MG63 (cell line): ENCODE results near the gene FAAP20. TPM values are rescaled to one million over a fixed set of nuclear protein-coding genes. Genes with fewer than 3 reads are reported as not detected.
A peak's percentile ranks its signal among the peaks of the same experiment; 100 is the strongest.

Experiments
- DNase-seq: peaks from one replicate; pipeline ENCODE4 v3.0.0-alpha.2; 2020
- H3K27me3 ChIP-seq: fragments of 250-450 bp; sonication (Bioruptor Pico); 2 replicates; pipeline ENCODE4 v1.5.1; 2020; ENCODE audit warnings: mild to moderate bottlenecking, moderate library complexity
- H3K36me3 ChIP-seq: fragments of 250-450 bp; sonication (Bioruptor Pico); 2 replicates; pipeline ENCODE4 v1.5.1; 2020; ENCODE audit warnings: mild to moderate bottlenecking, moderate library complexity
- H3K4me3 ChIP-seq: fragments of 250-450 bp; sonication (Bioruptor Pico); 2 replicates; pipeline ENCODE4 v1.5.1; 2020; ENCODE audit warnings: mild to moderate bottlenecking, moderate library complexity
- H3K9me3 ChIP-seq: fragments of 250-450 bp; sonication (Bioruptor Pico); 2 replicates; pipeline ENCODE4 v1.5.1; 2020; ENCODE audit warnings: mild to moderate bottlenecking, moderate library complexity
- total RNA-seq: library from RNA; depleted of rRNA; stranded (reverse); fragments of >200 nt; shearing (Covaris generic); gene quantifications from 2 replicates; pipeline ENCODE4 v1.2.3, GENCODE V29; 2014; ENCODE audit warnings: low replicate concordance; rRNA removed

The FAAP20 gene, protein sequence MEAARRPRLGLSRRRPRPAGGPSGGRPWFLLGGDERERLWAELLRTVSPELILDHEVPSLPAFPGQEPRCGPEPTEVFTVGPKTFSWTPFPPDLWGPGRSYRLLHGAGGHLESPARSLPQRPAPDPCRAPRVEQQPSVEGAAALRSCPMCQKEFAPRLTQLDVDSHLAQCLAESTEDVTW
- total RNA-seq: 30.4 and 75.0 TPM in 2 replicates

DNA sequence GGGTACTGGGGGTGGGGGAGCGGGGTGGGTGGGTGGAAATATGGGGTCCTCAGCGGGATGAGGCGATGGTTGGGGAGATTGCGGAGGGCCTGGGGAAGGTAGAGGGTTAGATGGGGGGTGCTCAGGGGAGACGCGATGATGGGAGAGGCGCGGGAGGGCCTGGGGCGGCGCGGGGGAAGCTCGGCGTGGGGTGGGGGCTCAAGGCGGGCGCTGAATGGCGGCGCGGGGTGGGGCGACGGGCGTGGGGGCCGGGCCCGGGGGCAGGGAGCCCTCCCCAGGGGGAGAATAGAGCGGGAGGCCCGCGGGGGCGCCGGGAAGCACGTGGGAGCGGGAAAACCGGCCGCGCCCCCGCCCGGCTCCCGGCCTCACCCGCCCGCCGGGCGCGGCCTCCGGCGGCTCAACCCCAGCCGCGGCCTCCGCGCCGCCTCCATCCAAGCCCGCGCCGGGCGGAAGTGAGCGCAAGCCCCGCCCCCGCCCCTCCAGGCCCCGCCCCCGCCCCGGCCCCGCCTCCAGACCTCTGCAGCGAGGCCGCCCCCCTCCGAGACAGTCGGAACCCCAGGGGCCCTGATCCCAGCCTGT is at the start of gene FAAP20:
Gene FAAP20, minus strand, starts transcription at position 454 of the 579 bp plus-strand sequence. Its CDS starts 23 bp downstream, at position 431.
- Histone ChIP-seq H3K4me3 (peak within 1 kb of the TSS; percentile 80), H3K27me3 (no peaks in the 10 kb centered on the region), H3K9me3 (no peaks in the 10 kb centered on the region), H3K36me3 (peaks cover 5% of the 10 kb centered on the region)
- DNase-seq: peak; percentile 63

DNA sequence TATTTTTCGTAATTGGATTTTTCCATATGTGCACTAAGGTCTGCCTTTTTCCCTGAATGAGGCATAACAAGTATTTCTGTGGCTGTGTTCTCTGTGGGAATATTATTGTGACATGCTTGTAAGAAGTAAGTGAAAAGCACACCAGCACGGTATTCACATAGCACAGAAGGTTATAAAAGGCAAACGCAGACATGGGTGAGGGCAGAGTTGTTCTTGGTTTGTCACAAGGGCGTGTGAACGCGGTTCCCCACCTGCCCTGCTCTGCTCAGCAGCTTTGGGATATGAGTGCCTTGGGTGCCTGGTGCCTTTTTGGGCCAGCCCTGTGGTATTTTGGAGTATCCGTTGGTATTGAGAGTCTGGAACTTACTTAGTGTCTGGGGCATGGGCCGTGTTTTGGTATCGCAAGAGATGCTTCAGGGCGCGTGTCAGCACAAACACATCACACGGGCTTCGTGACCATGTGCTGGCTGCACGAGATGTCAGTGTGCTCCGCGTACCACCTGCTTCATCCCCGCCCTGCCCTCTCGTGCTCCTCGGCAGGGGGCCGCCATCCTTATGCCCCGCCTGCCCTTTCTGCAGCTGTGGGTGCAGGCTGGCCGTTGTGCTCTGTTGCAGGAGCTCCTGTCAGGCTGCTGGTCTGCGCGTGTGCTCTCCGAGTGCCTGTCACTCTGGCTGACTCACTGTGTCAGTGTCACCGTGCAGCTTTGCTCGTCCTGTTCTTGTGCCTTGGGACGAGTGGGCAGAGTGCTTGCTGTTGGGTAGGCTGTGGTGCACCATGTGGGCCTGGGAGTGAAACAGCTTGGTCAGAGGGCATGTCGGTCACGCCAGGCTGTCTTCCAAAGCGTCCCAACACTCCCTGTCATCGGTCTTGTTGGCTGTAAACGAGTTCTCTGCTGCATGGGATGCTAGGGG is 48.5 kb upstream of the FAAP20 start:
- Histone ChIP-seq H3K36me3 (peaks cover 23% of the 10 kb centered on the region), H3K27me3 (no peaks in the 10 kb centered on the region), H3K4me3 (no peak overlapping the region), H3K9me3 (no peaks in the 10 kb centered on the region)
- no peak for DNase-seq

DNA sequence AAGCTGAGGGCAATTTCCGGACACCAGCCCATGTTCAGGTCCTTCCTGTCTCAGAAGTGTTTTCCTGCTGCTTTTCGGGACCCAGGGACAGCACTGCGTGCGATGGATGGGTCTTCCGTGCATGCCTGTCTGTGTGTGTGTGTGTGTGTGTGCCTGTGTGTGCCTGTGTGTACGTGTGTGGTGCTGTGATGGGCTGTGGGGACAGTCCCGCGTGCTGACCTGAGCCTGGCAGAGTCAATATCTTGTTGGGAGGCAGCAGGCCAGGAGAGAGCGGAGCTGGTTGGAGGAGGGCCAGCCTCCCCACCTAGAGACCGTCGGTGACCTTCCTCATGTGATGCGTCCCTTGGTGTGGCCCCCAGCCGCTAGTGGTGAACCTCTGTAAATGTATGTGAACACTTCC is 47.2 kb upstream of the FAAP20 start:
- H3K27me3 ChIP-seq: no peaks in the 10 kb centered on the region
- no peak overlapping the region for H3K4me3 ChIP-seq
- DNase-seq: no peak
- H3K9me3 ChIP-seq: no peaks in the 10 kb centered on the region
- H3K36me3 ChIP-seq: peaks cover 23% of the 10 kb centered on the region

DNA sequence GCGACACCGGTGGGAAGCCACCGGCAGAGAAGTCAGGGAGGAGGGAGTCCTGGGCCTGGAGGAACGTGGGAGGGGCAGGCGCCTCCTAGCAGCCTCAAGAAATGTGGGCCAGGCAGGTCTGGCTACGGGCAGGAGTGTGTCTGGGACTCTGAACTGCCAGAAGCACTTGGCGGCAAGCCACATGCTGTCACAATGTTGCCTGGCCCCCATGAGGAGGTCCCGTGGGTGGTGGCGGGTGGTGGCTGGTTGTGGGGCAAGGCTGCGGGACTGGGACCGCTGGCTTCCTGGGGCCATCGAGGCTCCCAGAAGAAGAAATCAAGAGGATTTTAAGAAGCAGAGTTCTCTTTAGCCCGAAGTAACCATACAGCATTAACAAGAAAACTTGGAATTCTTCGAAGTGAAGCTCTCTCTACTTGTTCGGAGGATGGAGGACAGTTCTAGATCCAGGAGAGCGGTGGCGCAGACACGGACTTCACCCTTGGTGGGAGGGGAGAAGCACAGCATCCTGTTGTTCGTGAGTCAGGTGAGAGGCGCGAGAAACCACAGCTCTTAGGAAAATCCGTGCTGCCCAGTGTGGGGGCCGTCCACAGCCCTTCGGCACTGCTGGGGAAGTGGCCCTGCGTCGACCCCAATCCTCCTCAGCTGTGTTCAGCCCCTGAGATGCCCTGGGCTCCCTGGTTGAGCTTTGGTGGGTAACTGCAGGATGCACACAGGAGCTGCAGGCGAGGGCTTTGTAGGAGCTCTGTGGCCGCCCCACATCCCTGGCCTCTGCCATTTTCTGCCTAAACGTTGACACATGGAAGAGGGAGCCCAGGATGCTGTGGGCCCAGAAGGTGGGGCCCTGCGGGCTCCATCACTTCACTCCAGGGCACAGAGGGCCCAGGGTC is 45.9 kb upstream of the FAAP20 start:
- Histone ChIP-seq H3K36me3 (peaks cover 15% of the 10 kb centered on the region), H3K4me3 (no peak overlapping the region), H3K9me3 (no peaks in the 10 kb centered on the region), H3K27me3 (no peaks in the 10 kb centered on the region)
- DNase-seq: no peak

DNA sequence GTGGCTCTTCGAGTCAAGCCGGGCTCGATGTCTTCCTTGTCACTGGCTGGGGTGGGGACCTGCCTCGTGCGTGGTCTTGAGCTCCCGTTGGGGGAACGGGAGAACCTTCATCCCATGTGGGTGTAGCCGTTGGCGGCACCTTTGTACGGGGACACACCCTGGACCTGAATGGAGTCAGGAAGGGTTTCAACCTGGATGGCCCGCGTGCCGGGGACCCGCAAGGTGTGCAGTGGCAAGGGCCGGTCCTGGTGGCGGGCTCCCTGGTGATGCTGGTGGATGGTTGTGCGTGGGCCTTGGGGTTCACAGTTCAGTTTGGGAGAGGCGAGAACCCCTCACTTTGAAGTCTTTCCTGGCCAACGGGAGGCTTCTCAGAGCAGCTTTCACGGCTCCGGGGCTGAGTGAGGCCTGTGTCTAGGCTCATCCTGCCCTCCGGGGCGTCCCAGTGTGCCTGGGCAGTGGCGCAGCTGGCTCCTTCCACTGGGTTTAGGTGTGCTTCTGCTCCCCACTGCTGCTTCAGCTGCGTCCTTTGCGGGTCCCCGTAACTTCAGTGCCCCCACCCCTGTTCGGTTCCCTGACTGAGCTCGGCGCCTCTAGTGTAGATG is 44.9 kb upstream of the FAAP20 start:
- Histone ChIP-seq H3K27me3 (no peaks in the 10 kb centered on the region), H3K4me3 (no peak overlapping the region), H3K9me3 (no peaks in the 10 kb centered on the region), H3K36me3 (peaks cover 18% of the 10 kb centered on the region)
- no peak for DNase-seq

- Histone ChIP-seq H3K36me3 (peaks cover 18% of the 10 kb centered on the region), H3K4me3 (no peak overlapping the region), H3K27me3 (no peaks in the 10 kb centered on the region), H3K9me3 (no peaks in the 10 kb centered on the region)
- no peak for DNase-seq
Measured at GRCh38 chr1:2239013-2239370, 44.4 kb upstream of the FAAP20 start.

- no peaks in the 10 kb centered on the region for H3K9me3 ChIP-seq
- no peaks in the 10 kb centered on the region for H3K27me3 ChIP-seq
- no peak for DNase-seq
- peaks cover 18% of the 10 kb centered on the region for H3K36me3 ChIP-seq
- no peak overlapping the region for H3K4me3 ChIP-seq
Measured at GRCh38 chr1:2238361-2239012, 43.9 kb upstream of the FAAP20 start.

- H3K9me3 ChIP-seq: no peaks in the 10 kb centered on the region
- no peak overlapping the region for H3K4me3 ChIP-seq
- DNase-seq: no peak
- peaks cover 17% of the 10 kb centered on the region for H3K36me3 ChIP-seq
- no peaks in the 10 kb centered on the region for H3K27me3 ChIP-seq
Measured at GRCh38 chr1:2237773-2238172, 43.2 kb upstream of the FAAP20 start.

DNA sequence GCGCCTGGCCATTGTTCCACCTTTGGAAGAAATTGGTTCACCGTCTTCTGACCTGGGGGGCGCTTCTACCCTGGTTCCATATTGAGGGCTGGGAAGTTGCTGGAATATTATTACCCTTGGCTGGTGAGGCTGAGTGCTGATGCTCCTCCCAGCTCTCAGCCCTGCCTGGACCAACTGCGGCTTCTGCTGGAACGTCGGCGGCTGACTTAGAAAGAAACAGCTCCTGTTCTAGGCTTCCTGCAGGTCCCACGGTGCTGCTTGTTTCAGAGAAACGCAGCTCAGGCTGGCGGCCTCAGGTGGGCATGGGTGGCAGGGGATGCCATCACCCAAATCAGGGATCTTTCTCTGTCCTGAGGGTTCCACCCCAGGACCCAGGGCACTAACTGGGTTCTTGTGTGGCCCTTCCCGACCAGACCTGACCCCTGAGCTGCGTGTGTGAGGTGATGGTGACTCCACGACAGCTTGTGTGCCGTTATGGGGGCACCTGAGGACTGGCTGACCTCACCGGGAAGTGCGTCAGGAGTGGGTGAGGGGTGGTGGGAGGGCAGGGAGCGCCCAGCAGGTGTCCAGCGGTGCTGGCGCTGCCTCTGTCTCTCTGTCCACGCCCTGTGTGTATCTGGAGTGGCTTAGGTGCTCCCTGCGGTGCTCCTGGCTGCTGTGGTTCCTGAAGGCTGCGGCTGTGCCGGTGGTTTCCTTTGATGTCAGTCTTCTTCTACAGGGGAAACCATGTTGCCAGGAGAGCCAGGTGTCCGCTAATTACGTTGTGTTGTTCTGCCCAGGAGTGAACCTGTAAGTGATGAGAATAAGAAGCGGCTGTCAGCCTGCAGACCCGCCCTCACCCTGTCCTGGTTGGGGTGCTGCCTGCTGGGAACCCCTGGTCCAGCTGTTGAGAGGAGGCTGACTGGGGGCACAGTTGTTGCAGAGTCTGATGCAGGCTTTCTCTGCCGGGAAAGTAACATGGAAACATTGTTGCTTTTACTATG is 42.4 kb upstream of the FAAP20 start:
- Histone ChIP-seq H3K9me3 (no peaks in the 10 kb centered on the region), H3K4me3 (no peak overlapping the region), H3K36me3 (peaks cover 22% of the 10 kb centered on the region), H3K27me3 (no peaks in the 10 kb centered on the region)
- no peak for DNase-seq

DNA sequence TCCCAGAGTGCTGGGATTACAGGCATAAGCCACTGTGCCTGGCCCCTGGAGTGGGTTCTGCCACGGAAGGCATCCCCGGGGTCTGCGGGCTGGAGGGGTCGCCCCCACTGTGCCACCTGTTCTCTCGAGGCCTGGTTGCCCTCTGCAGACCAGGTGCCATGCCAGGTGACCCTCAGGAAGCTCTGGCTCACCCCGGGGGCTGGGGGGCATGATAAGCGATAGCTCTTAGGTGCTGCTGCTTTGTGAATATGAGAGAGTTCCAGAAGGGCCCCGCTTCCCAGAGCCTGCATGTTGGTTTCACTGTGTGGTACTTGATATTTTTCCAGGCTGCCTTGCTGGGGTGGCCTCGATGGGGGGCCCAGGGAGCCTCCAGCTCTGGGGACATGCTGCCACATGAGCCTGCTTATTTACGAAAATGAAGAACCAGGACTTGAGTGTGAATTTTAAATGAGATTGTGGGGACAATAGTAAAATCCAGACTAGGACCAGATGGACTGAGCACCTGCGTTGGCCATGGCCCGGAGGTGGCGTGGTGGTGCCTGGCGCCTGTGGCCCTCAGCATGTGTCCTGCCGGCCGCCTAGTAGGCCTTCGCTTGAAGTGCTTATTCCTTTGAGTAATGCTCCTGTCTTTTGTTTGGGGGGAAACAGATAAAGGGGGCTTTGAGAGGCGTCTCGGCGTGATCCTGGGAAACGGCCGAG is 40.9 kb upstream of the FAAP20 start:
- no peaks in the 10 kb centered on the region for H3K27me3 ChIP-seq
- H3K4me3 ChIP-seq: no peak overlapping the region
- no peak for DNase-seq
- H3K9me3 ChIP-seq: no peaks in the 10 kb centered on the region
- peaks cover 25% of the 10 kb centered on the region for H3K36me3 ChIP-seq

- no peaks in the 10 kb centered on the region for H3K27me3 ChIP-seq
- no peak for DNase-seq
- peaks cover 30% of the 10 kb centered on the region for H3K36me3 ChIP-seq
- peak overlapping the region; percentile 13; the same call in 1 of the 2 replicates for H3K4me3 ChIP-seq
- no peaks in the 10 kb centered on the region for H3K9me3 ChIP-seq
Measured at GRCh38 chr1:2234762-2235113, 40.2 kb upstream of the FAAP20 start.

- Histone ChIP-seq H3K36me3 (peaks cover 36% of the 10 kb centered on the region), H3K27me3 (no peaks in the 10 kb centered on the region), H3K9me3 (no peaks in the 10 kb centered on the region), H3K4me3 (peak overlapping the region; percentile 13)
- peak; percentile 78 for DNase-seq
Measured at GRCh38 chr1:2233997-2234761, 39.6 kb upstream of the FAAP20 start.

DNA sequence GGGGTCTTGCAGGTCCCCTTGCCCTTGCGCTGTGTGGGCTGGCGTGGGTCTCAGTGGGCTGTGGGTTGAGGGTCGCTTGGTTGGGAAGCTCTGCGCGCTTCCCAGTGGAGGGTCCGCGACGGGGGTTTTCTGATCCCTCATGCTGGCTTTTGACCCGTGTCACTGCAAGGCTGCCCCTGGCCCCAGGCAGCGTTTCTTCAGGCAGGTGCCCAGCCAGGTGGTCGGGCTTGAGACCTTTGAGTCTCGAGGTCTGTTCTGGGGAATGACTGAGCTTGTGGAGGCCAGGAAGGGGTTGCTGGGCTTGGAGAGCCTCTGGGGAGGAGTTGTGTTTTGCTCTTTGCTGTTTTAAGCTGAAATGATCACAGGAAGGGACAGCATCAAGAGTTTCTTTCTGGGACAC is 38.9 kb upstream of the FAAP20 start:
- DNase-seq: no peak
- H3K27me3 ChIP-seq: no peaks in the 10 kb centered on the region
- no peak overlapping the region for H3K4me3 ChIP-seq
- H3K9me3 ChIP-seq: no peaks in the 10 kb centered on the region
- H3K36me3 ChIP-seq: peaks cover 39% of the 10 kb centered on the region
